ENCODE measurements around the gene GOSR2. TPM values are rescaled to one million over a fixed set of nuclear protein-coding genes. Genes with fewer than 3 reads are reported as not detected.

GOSR2 gene
- total RNA-seq, 1 donor from 2014 or later = 57.1 TPM

- Mint-ChIP-seq H3K36me3 (ENCODE audit: insufficient read depth) (peaks cover 8% of the 10 kb centered on the region), H3K27me3 (no peaks in the 10 kb centered on the region), H3K9me3 (ENCODE audit: low read depth) (no peaks in the 10 kb centered on the region), H3K4me1 (ENCODE audit: low read depth) (peaks cover 36% of the 10 kb centered on the region), H3K4me3 (ENCODE audit: low read depth) (no peak overlapping the region), H3K27ac (no peak overlapping the region)
- DNase-seq (ENCODE audit: low spot score, unreplicated experiment) = no peak
- no peak for TF ChIP-seq CTCF (IDR thresholded peaks at IDR 0.05; ENCODE audit: unreplicated experiment)
Observed at GRCh38 chr17:46928467-46929261, 5.7 kb downstream of the GOSR2 start.

DNA sequence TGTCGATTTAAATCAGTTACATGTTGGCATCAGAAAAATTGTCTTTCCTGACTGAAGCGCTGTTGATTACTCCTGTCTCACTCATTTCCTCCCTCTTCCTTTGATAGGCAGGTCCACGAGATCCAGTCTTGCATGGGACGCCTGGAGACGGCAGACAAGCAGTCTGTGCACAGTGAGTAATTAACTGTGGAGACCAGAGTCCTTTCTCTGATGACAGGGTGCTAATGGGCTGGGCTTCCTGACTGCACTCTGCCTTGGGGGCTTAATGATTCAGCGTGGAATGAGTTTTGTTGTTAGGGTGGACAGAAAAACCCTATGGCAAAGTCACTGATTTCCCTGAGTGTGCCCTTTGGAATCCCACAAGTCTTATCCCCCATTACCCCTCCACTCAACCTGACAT is 6.5 kb downstream of the GOSR2 start:
- H3K27me3 Mint-ChIP-seq = no peaks in the 10 kb centered on the region
- H3K36me3 Mint-ChIP-seq (ENCODE audit: insufficient read depth) = peaks cover 12% of the 10 kb centered on the region
- H3K4me1 Mint-ChIP-seq (ENCODE audit: low read depth) = peaks cover 31% of the 10 kb centered on the region
- no peak for DNase-seq (ENCODE audit: low spot score, unreplicated experiment)
- TF ChIP-seq CTCF (IDR thresholded peaks at IDR 0.05; ENCODE audit: unreplicated experiment) = no peak
- H3K9me3 Mint-ChIP-seq (ENCODE audit: low read depth) = no peaks in the 10 kb centered on the region
- no peak overlapping the region for H3K27ac Mint-ChIP-seq
- H3K4me3 Mint-ChIP-seq (ENCODE audit: low read depth) = no peak overlapping the region

DNA sequence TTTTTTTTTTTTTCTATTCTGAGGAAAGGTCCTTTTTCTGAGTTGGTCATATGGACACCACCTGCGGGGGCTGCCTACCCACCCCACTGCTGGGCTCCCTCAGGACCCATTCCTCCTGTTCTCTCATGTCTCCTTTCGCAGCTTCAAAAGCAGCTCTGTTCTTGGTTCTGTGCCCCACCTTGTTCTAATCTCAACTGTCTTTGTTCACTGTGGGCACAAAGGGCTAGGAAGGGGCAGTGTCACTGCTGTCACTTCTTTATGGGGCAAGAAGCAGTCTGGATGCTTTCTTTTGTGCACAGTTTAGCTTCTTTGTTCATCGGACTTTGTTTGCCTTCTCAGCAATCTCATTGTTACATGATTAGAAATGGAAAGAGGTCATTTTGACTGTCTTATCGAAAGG is 7.1 kb downstream of the GOSR2 start:
- Mint-ChIP-seq H3K4me3 (ENCODE audit: low read depth) (no peak overlapping the region), H3K36me3 (ENCODE audit: insufficient read depth) (peaks cover 12% of the 10 kb centered on the region), H3K4me1 (ENCODE audit: low read depth) (peaks cover 31% of the 10 kb centered on the region), H3K27me3 (no peaks in the 10 kb centered on the region), H3K27ac (no peak overlapping the region), H3K9me3 (ENCODE audit: low read depth) (no peaks in the 10 kb centered on the region)
- no peak for TF ChIP-seq CTCF (IDR thresholded peaks at IDR 0.05; ENCODE audit: unreplicated experiment)
- no peak for DNase-seq (ENCODE audit: low spot score, unreplicated experiment)

GRCh38 chr17:46931596-46931995 is 8.6 kb downstream of the GOSR2 start:
- no peak for DNase-seq (ENCODE audit: low spot score, unreplicated experiment)
- H3K9me3 Mint-ChIP-seq (ENCODE audit: low read depth) = no peaks in the 10 kb centered on the region
- H3K4me3 Mint-ChIP-seq (ENCODE audit: low read depth) = no peak overlapping the region
- no peak overlapping the region for H3K27ac Mint-ChIP-seq
- H3K27me3 Mint-ChIP-seq = no peaks in the 10 kb centered on the region
- TF ChIP-seq CTCF (IDR thresholded peaks at IDR 0.05; ENCODE audit: unreplicated experiment) = no peak
- peaks cover 16% of the 10 kb centered on the region for H3K4me1 Mint-ChIP-seq (ENCODE audit: low read depth)
- peaks cover 12% of the 10 kb centered on the region for H3K36me3 Mint-ChIP-seq (ENCODE audit: insufficient read depth)

DNA sequence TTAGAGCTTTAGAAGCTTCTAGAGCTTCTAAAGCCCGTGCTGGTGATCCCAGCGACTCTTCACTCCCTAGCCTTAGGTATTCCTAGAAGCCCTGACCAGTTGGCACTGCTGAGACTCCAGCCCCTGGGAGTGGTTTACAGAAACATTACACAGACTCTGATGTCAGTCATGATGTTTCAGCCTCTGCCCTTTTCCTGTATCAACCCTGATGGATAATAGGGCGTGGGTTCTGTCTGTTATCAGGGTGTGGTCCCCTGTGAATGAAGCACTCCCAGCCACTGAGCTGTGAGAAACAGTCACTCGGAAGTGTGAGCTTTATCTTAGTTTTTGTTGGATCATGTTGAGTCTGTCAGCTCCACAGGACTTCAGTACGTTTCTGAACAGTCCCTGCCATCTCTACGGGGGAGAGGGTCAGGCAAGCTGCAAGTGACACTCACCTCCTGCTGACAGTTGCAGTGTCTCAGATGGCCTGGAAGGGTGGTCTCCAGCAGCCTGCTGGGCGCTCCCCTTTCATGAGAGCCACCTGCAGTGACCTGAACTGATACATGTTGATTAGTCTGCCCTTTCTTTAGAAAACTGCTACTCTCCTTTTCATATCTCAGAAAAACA is 12.8 kb downstream of the GOSR2 start:
- no peak for TF ChIP-seq CTCF (IDR thresholded peaks at IDR 0.05; ENCODE audit: unreplicated experiment)
- no peak for DNase-seq (ENCODE audit: low spot score, unreplicated experiment)
- no peaks in the 10 kb centered on the region for H3K9me3 Mint-ChIP-seq (ENCODE audit: low read depth)
- no peak overlapping the region for H3K27ac Mint-ChIP-seq
- peaks cover 18% of the 10 kb centered on the region for H3K36me3 Mint-ChIP-seq (ENCODE audit: insufficient read depth)
- H3K4me3 Mint-ChIP-seq (ENCODE audit: low read depth) = no peak overlapping the region
- no peaks in the 10 kb centered on the region for H3K4me1 Mint-ChIP-seq (ENCODE audit: low read depth)
- no peaks in the 10 kb centered on the region for H3K27me3 Mint-ChIP-seq

Measured in progenitor cell of endocrine pancreas (in vitro differentiated cells).